ENCODE results near the gene PIK3C2B.
"Not testable (repeated sequence)": the region's sequence is repeated elsewhere in the genome, so short reads cannot be mapped to it uniquely, and the experiment has no call there.

Gene PIK3C2B

DNA sequence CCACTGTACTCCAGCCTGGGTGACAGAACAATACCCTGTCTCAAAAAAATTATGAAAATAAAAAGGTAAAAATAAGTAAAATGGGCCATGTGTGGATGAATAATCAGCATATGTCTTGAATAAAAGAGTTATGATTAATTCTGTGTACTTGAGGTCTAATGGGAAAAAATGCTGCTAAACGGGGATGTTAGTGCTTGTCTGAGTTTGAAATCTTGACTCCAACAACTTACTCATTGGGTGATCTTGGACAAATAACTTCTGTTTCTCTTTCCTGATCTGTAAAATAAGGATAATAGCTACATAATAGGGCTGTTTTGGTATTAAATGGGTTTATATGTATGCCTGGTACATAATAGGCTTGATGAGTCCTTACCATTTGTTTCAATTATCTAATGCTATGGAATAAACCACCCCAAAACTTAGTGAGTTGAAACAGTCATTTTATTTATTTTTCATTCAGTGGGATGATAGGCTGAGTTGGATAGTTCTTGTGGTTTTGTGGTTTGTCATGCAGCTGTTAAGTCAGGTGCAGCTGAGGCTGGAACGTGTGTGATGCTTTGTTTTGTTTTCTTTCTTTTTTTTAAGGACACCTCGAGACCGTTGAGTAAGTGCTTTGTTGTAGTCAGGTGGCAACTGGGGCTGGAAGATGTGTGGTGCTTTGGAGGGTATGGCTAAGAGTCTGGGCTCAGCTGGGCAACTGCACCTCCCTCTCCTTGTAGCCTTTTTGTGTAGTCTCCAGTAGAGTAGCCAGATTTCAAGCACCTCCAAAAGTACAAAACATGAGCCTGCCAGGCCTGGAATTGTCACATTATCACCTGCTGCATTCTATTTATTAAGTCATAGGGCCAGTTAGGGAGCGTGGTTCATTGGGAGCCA is 26.5 kb upstream of the PIK3C2B start:
- peaks cover 53% of the 10 kb centered on the region for H3K36me3 ChIP-seq (replicated peaks)
- H3K27me3 ChIP-seq (ENCODE audit: low read depth) = no peaks in the 10 kb centered on the region

GRCh38 chr1:204517382-204517781 is 22.8 kb upstream of the PIK3C2B start:
- H3K4me1 ChIP-seq = peaks cover 10% of the 10 kb centered on the region
- not testable (repeated sequence) for H3K9me3 ChIP-seq; H3K27me3 ChIP-seq (ENCODE audit: low read depth); DNase-seq (ENCODE audit: low spot score in 2 of 2)
- peaks cover 29% of the 10 kb centered on the region for H3K36me3 ChIP-seq (replicated peaks)
- H3K4me3 ChIP-seq = peak overlapping the region; percentile 99
- in situ Hi-C loops (cut with MboI; ENCODE audit: low sequenced_read_pairs) = loop anchor here (25.0 kb wide), 2 partner anchors 355 to 655 kb away; partner anchors contain the start of genes ETNK2, REN and SNRPE

More for the DNA sequence above, 26.5 kb upstream of the PIK3C2B start:
- Histone ChIP-seq H3K4me3 (no peak overlapping the region), H3K4me1 (peaks cover 13% of the 10 kb centered on the region), H3K9me3 (peaks cover 4% of the 10 kb centered on the region; the same call in 1 of the 2 replicates)
- in situ Hi-C loops (cut with MboI; ENCODE audit: low sequenced_read_pairs) = loop anchor here (25.0 kb wide), 2 partner anchors 359 to 659 kb away; partner anchors contain the start of genes ETNK2, REN and SNRPE
- DNase-seq (ENCODE audit: low spot score in 2 of 2) = no peak

DNA sequence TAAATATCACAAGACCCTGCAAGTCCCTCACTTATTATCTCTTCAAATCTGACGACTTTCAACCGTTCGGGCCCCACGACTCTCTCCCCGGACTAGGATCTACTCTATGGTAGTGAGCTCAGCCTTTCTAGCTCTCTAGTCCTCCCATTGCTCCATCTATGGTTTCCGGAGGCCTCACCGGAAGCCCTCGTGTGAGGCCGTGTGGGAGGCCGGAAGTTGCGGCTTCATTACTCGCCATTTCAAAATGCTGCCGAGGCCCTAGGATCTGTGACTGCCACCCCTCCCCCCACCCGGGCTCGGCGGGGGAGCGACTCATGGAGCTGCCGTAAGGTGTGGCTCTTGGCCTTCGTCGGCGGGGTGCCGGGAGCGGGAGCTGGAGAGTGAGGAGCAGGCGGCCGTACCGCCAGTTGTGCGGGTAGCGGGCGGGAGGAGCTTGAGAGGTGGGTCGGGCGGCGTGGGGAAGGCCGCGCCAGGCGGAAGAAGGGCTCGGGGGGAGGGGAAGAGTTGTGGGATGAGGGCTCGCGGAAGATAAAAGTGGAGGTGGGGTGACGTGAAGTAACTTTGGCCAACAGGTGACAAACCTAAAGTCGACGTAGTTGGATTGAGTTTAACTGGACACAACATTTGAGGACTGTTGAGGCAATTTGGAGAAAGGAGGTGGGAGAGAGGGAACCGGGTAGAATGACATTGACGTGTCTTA is 21.7 kb upstream of the PIK3C2B start, which contains the start of gene MDM4:
TSS of gene MDM4 (plus strand) at position 227 of the 700 bp plus-strand sequence. CDS start 9,113 bp downstream, outside the sequence.
- Histone ChIP-seq H3K27me3 (ENCODE audit: low read depth) (no peaks in the 10 kb centered on the region), H3K9me3 (no peaks in the 10 kb centered on the region), H3K4me3 (peak within 1 kb of the TSS; percentile 99), H3K36me3 (replicated peaks) (peaks cover 24% of the 10 kb centered on the region), H3K4me1 (peaks cover 10% of the 10 kb centered on the region)
- in situ Hi-C loops (cut with MboI; ENCODE audit: low sequenced_read_pairs) = loop anchor here (25.0 kb wide), 2 partner anchors 354 to 654 kb away; partner anchors contain the start of genes ETNK2, REN and SNRPE
- DNase-seq (ENCODE audit: low spot score in 2 of 2) = peak; percentile 93 to 94

DNA sequence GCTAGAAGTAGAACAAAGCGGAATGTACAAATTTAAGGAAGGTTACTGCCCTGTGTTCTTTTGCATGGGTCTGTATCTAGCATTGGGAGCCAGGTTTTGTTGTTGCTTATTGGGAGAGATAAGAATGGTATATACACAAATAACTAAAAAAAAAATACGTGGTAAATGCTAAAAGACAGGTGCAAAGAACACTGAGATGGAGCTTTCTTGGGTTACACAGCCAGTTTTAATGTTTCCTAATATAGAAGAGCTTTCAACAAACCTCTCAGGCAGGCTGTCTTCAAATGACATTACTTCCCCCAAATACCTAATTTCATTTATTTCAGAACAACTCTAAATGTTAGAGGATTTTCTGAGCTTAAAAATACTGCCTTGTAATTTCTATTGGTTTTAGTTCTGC is 20.2 kb upstream of the PIK3C2B start:
- in situ Hi-C loops (cut with MboI; ENCODE audit: low sequenced_read_pairs) = loop anchor here (25.0 kb wide), 2 partner anchors 353 to 653 kb away; partner anchors contain the start of genes ETNK2, REN and SNRPE
- no peak for DNase-seq (ENCODE audit: low spot score in 2 of 2)
- Histone ChIP-seq H3K4me1 (peaks cover 7% of the 10 kb centered on the region; the same call in 1 of the 2 replicates), H3K36me3 (replicated peaks) (peaks cover 19% of the 10 kb centered on the region), H3K27me3 (ENCODE audit: low read depth) (no peaks in the 10 kb centered on the region), H3K9me3 (no peaks in the 10 kb centered on the region), H3K4me3 (no peak overlapping the region)

DNA sequence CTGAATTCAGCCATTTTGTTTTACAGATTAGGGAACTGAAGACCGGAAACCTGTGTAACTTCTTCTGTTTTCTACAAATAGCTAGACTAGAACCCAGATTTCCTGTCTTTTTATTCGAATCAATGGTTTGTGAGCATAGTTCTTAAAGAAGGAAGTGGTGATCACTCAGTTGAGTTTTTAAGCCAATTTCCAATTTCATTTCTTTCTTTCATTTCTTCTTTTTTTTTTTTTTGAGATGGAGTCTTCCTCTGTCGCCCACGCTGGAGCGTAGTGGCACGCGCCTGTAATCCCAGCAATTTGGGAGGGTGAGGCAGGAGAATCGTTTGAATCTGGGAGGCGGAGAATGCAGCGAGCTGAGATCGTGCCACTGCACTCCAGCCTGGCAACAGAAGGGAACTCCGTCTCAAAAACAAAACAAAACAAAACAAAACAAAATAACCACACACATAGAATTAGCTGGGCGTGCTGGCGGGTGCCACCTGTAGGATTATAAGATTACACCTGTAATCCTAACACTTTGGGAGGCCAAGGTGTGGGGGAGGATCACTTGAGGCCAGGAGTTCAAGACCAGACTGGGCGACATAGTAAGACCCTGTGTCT is 18.6 kb upstream of the PIK3C2B start:
- no peak overlapping the region for H3K4me3 ChIP-seq
- peaks cover 9% of the 10 kb centered on the region for H3K4me1 ChIP-seq
- in situ Hi-C loops (cut with MboI; ENCODE audit: low sequenced_read_pairs) = loop anchor here (25.0 kb wide), 2 partner anchors 351 to 651 kb away; partner anchors contain the start of genes ETNK2, REN and SNRPE
- H3K9me3 ChIP-seq = no peaks in the 10 kb centered on the region
- H3K27me3 ChIP-seq (ENCODE audit: low read depth) = no peaks in the 10 kb centered on the region
- peaks cover 10% of the 10 kb centered on the region for H3K36me3 ChIP-seq (replicated peaks)
- DNase-seq (ENCODE audit: low spot score in 2 of 2) = no peak

DNA sequence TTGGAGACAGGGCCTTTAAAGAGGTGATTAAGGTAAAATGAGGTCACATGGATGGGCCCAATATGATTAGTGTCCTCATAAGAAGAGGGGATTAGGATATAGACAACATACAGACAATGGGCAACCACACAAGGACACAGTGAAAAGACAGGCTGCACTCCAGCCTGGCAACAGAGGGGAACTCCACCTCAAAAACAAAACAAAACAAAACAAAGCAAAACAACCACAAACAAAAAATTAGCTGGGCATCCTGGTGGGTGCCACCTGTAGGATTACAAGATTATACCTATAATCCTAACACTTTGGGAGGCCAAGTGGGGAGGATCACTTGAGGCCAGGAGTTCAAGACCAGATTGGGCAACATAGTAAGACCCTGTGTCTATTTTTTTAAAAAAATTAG is 16.8 kb upstream of the PIK3C2B start:
- Histone ChIP-seq H3K9me3 (no peaks in the 10 kb centered on the region), H3K27me3 (ENCODE audit: low read depth) (no peaks in the 10 kb centered on the region), H3K4me3 (no peak overlapping the region), H3K4me1 (peaks cover 6% of the 10 kb centered on the region), H3K36me3 (replicated peaks) (peaks cover under 1% of the 10 kb centered on the region; the same call in 1 of the 2 replicates)
- DNase-seq (ENCODE audit: low spot score in 2 of 2) = no peak
- in situ Hi-C loops (cut with MboI; ENCODE audit: low sequenced_read_pairs) = loop anchor here (25.0 kb wide), 2 partner anchors 349 to 649 kb away; partner anchors contain the start of genes ETNK2, REN and SNRPE

- DNase-seq (ENCODE audit: low spot score in 2 of 2) = no peak
- in situ Hi-C loops (cut with MboI; ENCODE audit: low sequenced_read_pairs) = loop anchor here (25.0 kb wide), 2 partner anchors 347 to 647 kb away; partner anchors contain the start of genes ETNK2, REN and SNRPE
- Histone ChIP-seq H3K36me3 (replicated peaks) (no peaks in the 10 kb centered on the region), H3K9me3 (no peaks in the 10 kb centered on the region), H3K4me1 (peaks cover 5% of the 10 kb centered on the region), H3K4me3 (no peak overlapping the region), H3K27me3 (ENCODE audit: low read depth) (no peaks in the 10 kb centered on the region)
Measured at GRCh38 chr1:204509186-204509635, 14.6 kb upstream of the PIK3C2B start.

DNA sequence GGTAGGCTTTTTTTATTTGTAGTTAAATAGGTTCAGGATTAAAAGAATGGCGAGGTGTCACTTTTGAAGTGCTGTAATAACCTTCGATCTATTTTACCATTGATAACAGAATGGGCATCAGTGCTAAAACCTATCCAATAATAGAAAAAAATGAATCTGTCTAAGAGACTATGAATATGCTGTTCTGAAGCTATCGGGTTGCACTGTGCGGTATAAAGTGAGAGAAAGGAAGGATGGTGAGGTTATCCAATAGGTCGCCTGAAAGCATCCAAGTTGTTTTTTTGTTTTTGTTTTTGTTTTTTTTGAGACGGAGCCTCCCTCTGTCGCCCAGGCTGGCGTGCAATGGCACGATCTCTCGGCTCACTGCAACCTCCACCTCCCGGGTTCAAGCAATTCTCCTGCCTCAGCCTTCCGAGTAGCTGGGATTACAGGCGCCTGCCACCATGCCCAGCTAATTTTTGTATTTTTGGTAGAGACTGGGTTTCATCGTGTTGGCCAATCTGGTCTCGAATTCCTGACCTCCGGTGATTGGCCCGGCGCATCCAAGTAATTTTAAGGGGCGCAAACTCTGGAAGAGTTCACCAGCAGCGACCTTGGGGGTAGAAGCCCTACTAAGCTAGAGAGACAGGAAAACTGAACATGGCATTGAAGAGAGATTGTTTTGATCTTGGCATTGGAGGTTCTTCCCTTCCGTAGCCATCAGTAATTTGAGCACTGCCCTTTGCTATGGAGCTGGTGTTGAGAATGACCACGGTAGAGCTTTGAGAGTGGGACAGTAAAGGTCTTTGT is 12.9 kb upstream of the PIK3C2B start:
- H3K27me3 ChIP-seq (ENCODE audit: low read depth) = no peaks in the 10 kb centered on the region
- no peaks in the 10 kb centered on the region for H3K36me3 ChIP-seq (replicated peaks)
- no peaks in the 10 kb centered on the region for H3K9me3 ChIP-seq
- DNase-seq (ENCODE audit: low spot score in 2 of 2) = peak; percentile 57 to 74
- in situ Hi-C loops (cut with MboI; ENCODE audit: low sequenced_read_pairs) = loop anchor here (25.0 kb wide), 2 partner anchors 345 to 645 kb away; partner anchors contain the start of genes ETNK2, REN and SNRPE
- H3K4me3 ChIP-seq = peak overlapping the region; percentile 39
- H3K4me1 ChIP-seq = peaks cover 5% of the 10 kb centered on the region

- H3K27me3 ChIP-seq (ENCODE audit: low read depth) = no peaks in the 10 kb centered on the region
- H3K9me3 ChIP-seq = no peaks in the 10 kb centered on the region
- H3K36me3 ChIP-seq (replicated peaks) = no peaks in the 10 kb centered on the region
- H3K4me1 ChIP-seq = peaks cover 5% of the 10 kb centered on the region
- in situ Hi-C loops (cut with MboI; ENCODE audit: low sequenced_read_pairs) = loop anchor here (25.0 kb wide), 2 partner anchors 345 to 645 kb away; partner anchors contain the start of genes ETNK2, REN and SNRPE
- DNase-seq (ENCODE audit: low spot score in 2 of 2) = peak; percentile 78 to 89
- H3K4me3 ChIP-seq = peak overlapping the region; percentile 39
Measured at GRCh38 chr1:204506969-204507316, 12.3 kb upstream of the PIK3C2B start.

DNA sequence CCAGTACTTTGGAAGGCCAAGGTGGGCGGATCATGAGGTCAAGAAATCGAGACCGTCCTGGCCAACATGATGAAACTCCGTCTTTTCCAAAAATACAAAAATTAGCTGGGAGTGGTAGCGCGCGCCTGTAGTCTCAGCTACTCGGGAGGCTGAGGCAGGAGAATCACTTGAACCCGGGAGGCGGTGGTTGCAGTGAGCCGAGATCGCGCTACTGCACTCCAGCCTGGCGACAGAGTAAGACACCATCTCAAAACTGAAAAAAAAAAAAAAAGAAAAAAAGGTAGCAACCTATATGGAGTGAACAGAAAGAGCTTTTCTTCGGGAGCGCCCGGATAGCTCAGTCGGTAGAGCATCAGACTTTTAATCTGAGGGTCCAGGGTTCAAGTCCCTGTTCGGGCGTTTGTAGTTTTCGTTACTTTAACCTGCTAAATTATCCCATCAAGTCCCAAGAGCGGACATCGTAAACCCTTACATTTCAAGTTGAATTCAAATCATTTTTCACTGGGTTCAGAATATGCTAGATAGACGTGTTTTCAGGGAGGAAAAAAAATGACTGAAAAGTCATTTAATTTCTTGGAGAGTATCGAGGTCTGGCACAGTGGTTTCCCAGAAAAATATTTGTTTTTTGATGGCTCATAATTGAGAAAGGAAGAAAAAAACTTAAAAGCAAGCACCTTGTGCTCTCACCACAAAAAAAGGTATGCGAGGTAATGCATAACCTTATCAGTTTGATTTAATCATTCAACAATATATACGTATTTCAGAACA is 11.8 kb upstream of the PIK3C2B start:
- Histone ChIP-seq H3K27me3 (ENCODE audit: low read depth) (no peaks in the 10 kb centered on the region), H3K36me3 (replicated peaks) (no peaks in the 10 kb centered on the region), H3K4me1 (peaks cover 5% of the 10 kb centered on the region), H3K9me3 (no peaks in the 10 kb centered on the region), H3K4me3 (peak overlapping the region; percentile 39)
- in situ Hi-C loops (cut with MboI; ENCODE audit: low sequenced_read_pairs) = loop anchor here (25.0 kb wide), 2 partner anchors 344 to 644 kb away; partner anchors contain the start of genes ETNK2, REN and SNRPE
- peak; percentile 83 to 91 for DNase-seq (ENCODE audit: low spot score in 2 of 2)

DNA sequence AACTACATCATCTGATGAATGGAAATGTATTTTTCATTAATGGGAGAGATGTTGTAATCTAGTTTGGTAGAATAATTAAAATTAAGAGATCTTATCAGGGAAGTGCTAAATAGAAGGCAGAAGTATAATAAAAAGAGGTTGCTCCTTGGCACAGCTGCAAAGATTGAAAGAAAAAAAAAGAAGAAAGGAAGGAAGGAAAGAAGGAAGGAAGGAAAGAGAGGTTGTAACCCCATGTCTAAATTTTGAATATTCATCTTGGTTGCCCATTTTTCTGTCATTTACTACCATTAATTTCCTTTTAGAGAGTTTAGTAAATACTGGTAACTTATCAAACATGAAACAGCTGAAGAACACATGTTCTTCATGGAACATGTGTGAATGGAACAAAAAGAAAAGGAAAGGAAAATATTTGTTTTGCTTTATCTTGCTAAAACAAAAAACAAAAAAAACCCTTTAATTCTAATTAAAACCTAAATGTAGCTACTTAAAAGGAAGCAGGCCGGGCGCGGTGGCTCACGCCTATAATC is 11.1 kb upstream of the PIK3C2B start:
- Histone ChIP-seq H3K4me1 (peaks cover 5% of the 10 kb centered on the region), H3K4me3 (peak overlapping the region; percentile 39), H3K36me3 (replicated peaks) (no peaks in the 10 kb centered on the region), H3K27me3 (ENCODE audit: low read depth) (no peaks in the 10 kb centered on the region), H3K9me3 (no peaks in the 10 kb centered on the region)
- in situ Hi-C loops (cut with MboI; ENCODE audit: low sequenced_read_pairs) = loop anchor here (25.0 kb wide), 2 partner anchors 343 to 643 kb away; partner anchors contain the start of genes ETNK2, REN and SNRPE
- no peak for DNase-seq (ENCODE audit: low spot score in 2 of 2)
